Ramos (cell line): Measurements from ENCODE around the gene JMJD1C.

Experiments
- in situ Hi-C: fragments of 300-500 bp; cut with MboI; formaldehyde crosslinking; loops from one replicate; pipeline ENCODE4 v1.14.3; 2022; ENCODE audit warnings: low sequenced_read_pairs; ENCODE audit not compliant: unreplicated experiment

JMJD1C gene

GRCh38 chr10:63480237-63480636, 14.5 kb upstream of the JMJD1C start:
- in situ Hi-C loops, result no loop called here

GRCh38 chr10:63478564-63478963, 12.8 kb upstream of the JMJD1C start:
- in situ Hi-C loops, result no loop called here

GRCh38 chr10:63477927-63478326, 12.2 kb upstream of the JMJD1C start:
- in situ Hi-C loops, result no loop called here

DNA sequence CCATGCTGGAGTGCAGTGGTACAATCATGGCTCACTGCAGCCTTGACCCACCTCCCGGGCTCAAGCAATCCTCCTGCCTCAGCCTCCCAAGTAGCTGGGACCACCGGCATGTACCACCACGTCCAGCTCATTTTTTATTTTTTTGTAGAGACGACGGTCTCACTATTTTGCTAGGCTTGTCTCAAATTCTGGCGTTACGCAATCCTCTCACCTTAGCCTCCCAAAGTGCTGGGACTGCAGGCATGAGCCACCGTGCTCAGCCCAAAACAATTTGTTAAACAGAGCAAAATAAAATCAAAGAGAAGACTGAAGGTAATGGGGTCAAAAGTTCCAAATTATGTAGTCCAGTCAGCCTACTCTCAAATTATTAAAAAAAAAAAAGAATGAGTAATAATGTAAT, 8.7 kb upstream of the JMJD1C start:
- in situ Hi-C loops, result no loop called here

DNA sequence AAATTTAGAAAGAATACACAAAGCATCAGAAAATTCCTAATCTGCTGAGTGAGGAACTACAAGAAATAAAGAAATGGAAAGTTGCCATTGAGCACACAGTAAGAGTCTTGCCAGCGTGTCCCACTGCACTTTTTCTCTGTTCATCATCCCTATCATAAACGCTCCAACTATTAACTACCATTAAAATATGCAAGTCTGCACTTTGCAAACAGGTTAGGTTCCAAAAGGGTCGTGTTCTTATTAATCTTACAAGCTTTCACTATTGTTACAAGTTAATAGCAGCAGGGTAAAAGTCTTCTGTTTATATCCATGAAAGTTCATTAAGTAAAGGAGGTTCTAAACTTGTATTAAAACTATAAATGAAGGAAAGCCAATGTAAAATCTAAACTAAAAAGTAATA, 5.2 kb upstream of the JMJD1C start:
- in situ Hi-C loops, result no loop called here

DNA sequence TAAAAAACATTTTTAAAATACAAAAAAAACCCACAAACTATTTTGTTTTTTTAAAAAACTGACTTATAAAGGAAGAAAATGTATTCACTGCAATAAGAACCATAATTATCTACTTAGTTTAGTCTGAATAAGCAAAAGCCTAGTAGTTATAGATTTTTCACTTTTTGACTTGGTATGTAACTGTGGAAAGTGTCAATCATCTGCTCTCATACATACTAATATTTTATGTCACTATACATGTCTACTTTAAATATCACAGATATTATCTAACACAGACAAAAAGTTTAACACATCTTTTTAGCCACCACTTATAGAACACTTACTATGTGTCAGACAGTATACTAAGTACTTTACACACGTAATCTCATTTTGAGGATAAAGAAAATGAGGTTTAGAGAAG, 3.2 kb upstream of the JMJD1C start:
- in situ Hi-C loops, result no loop called here

GRCh38 chr10:63467841-63468240, 2.1 kb upstream of the JMJD1C start:
- in situ Hi-C loops, result no loop called here

GRCh38 chr10:63466144-63466935, 563 bp upstream of the JMJD1C start:
- in situ Hi-C loops, result no loop called here

DNA sequence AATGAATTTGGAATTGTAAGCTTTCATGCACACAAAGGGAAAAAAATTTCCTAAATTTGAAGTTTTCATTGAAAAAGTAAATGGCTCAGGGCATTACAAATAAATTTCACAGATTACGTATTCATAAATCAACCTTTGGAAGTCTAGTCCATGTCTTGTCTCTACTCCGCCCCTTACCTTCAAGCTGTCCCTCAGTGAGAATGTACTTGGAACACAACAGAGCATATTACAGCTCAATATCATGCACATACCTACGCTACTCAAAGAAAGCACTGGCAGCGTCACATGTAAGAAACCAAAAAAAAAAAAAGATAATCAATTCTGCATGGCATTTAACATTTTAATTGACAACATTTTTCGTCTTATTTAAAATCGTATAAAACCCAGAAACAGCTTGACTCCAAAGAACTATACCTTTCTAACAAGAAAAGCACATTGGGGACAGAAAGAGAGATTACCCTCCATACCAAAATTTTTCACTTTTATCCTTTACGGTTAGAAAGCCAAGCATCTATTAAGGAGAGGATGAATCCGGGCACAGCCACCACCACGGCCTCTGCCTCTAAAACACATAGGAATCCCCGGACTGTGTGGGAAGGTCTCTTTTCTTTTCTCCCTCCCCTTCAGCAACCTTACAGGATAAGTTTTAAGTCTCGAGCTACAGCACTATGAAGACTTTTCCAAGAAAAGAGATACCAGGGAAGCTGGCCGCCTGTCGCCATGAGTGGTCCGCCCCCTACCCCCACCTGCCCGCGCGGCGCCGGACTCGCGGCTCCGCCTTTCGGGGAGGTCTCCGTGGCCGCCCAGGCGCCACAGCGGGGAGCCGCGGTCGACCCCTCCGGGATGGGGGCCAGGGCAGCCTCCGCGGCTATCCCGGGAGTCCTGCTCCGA, 1.1 kb downstream of the JMJD1C start:
- in situ Hi-C loops, result no loop called here

GRCh38 chr10:63462442-63462841, 3.3 kb downstream of the JMJD1C start:
- in situ Hi-C loops, result no loop called here

GRCh38 chr10:63458177-63458576, 7.6 kb downstream of the JMJD1C start:
- in situ Hi-C loops, result no loop called here

DNA sequence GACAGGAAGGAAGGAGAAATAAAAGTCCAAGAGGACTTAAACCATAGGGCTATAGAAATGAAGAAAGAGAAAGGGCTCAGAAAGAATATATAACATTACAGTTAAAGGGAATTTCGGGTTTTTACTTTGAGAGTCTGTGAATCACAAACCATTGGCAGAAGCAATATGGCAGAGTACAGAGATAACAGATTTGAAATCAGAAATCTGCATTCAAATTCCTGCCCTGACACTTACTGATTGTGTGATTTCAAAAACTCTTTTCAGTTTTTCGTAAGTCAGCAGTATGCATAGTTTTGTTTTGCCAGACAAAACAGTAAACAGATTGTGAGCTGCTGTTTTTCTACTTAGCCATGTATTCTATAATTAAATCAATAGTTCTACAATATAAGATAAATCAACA, 8.2 kb downstream of the JMJD1C start:
- in situ Hi-C loops, result no loop called here

DNA sequence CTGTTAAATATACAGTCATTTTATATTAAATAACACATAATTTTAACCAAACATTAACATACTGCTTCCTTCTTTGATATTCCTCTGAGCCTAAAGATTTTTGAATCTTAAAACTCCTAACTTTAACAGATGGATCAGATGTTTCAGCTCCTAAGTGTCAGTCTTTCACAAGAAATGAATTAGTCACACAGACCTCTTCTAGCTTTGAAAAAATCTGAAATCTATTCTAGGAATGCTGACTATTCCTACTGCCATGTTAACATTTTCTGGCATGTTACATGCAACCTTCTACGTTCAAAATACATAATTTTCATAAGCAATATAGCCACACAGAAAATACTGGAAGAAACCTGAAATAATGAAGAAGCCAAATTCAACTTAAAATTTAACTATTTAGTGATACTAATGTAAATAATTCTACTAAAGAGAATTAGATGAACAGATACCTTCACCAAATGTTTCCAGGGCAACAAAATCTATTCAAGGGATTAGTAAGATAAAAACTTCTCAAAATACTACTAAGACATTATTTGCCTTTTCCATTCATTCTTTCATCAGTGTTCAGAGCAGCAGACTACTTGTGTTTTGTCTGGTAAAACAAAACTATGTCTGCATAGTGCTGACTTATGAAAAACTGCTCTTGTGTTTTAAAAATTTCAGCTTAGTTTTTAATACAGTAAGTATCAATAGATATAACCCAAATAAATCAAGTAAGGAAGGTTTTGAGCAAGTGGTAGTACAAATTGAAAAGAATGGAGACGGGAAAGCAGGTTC, 9.2 kb downstream of the JMJD1C start:
- in situ Hi-C loops, result no loop called here

GRCh38 chr10:63455507-63455906, 10.3 kb downstream of the JMJD1C start:
- in situ Hi-C loops, result no loop called here

DNA sequence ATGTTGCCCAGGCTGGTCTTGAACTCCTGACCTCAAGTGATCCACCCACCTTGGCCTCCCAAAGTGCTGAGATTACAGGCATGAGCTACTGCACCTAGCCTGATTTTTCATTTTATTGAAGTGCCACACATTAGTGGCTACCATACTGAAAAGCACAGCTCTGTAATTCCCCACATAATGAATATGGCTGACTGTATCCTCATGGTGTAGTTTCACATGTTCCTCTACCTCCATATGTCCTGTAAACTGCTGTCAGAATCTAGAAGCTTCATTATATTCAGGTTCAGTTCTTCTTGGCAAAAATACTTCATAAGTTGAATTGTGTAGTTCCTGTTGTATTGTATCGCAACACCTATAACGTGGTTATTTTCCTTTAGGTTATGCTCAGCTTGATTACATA, 11.1 kb downstream of the JMJD1C start:
- in situ Hi-C loops, result no loop called here

DNA sequence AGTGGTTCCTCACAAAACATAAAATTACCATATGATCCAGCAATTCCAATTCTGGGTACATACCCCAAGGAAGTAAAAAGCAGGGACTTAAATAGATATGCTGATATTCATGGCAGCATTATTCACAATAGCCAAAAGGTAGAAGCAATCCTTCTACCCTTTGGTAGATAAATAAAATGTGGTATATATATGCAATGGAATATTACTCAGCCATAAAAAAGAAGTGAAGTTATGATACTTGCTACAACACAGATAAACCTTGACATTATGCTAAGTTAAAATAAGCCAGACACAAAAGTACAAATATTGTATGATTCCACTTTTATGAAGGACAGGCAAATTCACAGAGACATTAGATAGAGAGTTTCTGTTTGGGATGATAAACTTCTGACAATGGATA, 13.3 kb downstream of the JMJD1C start:
- in situ Hi-C loops, result no loop called here

DNA sequence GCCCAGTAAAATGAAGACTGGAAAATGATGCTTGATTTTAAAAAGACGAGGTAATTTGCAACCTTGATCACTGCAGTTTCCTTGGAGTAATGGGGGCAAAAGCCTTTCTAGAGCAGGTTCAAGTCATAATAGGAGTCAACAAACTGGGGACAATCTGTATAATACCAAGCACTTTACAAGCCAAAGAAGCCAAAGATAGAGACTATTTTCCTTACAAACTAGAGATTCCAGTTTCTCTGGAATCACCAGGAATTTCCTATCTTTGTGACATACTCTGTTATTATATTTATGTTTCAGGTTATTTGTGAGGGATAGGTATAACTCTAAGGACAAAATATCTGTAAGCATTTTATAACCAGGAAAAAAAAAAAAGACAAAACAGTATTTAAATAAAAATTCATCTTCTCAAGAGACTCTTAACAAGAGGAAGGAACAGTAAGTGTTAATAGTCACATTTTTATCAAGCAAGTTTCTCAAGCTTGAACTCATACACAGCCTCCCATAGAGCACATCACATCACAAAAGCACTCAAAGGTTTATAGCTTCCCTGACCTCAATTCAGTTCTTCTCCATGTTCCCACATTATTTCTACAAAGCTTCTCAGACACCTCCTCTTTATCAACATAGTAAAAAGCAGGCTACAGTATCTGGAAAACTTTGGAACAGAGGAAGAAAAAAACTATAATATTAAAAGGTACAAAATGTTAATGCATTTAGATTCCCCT, 18.9 kb downstream of the JMJD1C start:
- in situ Hi-C loops, result no loop called here

- in situ Hi-C loops, result no loop called here
These were observed 24.4 kb downstream of the JMJD1C start for GRCh38 chr10:63441404-63441803.

DNA sequence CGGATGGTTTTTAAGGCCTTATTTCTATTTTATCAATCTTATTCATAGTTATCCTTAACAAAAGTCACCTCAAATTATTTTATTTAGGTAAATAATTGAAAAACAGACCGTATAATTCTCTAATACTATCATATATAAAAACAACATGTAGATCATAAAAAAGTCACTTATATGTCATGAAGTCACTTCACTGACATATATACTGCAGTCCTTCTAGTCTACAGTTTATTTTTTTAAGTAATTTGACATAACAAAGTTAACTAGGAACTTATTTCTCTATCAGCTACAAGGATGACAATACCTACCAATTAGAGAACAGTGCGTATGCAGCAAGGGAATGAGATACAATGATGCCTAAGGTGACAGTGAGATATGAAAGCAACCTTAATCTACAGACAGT, 26.2 kb downstream of the JMJD1C start:
- in situ Hi-C loops, result no loop called here
